GM12878 (cell line): ENCODE measurements around the gene ANP32A.

Source experiments
- BMI1 ChIP-seq: fragments of 450-650 bp; IDR thresholded peaks from 2 replicates; pipeline ENCODE4 v1.6.1; 2016; ENCODE audit warnings: mild to moderate bottlenecking, moderate library complexity, borderline replicate concordance
- CREB1 ChIP-seq: IDR thresholded peaks from 2 replicates; pipeline ENCODE4 v1.6.1; 2012; ENCODE audit warnings: low read depth, mild to moderate bottlenecking, inconsistent platforms
- HDAC2 ChIP-seq: fragments of 200-600 bp; sonication (generic); IDR thresholded peaks from 2 replicates; pipeline ENCODE4 v1.6.1; 2017
- IKZF2 ChIP-seq, 2 experiments: fragments of 450-650 bp; IDR thresholded peaks; 2 replicates each; pipeline ENCODE4 v1.6.1; 2017; ENCODE audit warnings: mild to moderate bottlenecking in 2 of 2, moderate library complexity in 2 of 2
- JUNB ChIP-seq: IDR thresholded peaks from 2 replicates; pipeline ENCODE4 v1.6.1; 2016; ENCODE audit warnings: antibody characterized with exemption, mild to moderate bottlenecking
- SP1 ChIP-seq: IDR thresholded peaks from one replicate; pipeline ENCODE4 v1.6.1; 2011; ENCODE audit warnings: low read depth, low read length
- ZNF207 ChIP-seq: fragments of 450-650 bp; IDR thresholded peaks from 2 replicates; pipeline ENCODE4 v1.6.1; 2014; ENCODE audit warnings: antibody characterized with exemption, mild to moderate bottlenecking, borderline replicate concordance
- TF ChIP-seq, protein P1 (sequence below): fragments of 450-650 bp; IDR thresholded peaks from 2 replicates; pipeline ENCODE4 v1.6.1; 2018; ENCODE audit warnings: borderline replicate concordance, mild to moderate bottlenecking; ENCODE audit not compliant: partially characterized antibody
- TF ChIP-seq, protein P2 (sequence below): IDR thresholded peaks from 2 replicates; pipeline ENCODE4 v1.6.1; 2012; ENCODE audit warnings: mild to moderate bottlenecking, low read depth, low read length
- TF ChIP-seq, protein P3 (sequence below), 3 experiments: IDR thresholded peaks in 2 of 3; conservative IDR thresholded peaks in 1 of 3; 2 replicates each; pipeline ENCODE4 v1.5.1; 2011; ENCODE audit warnings: low read depth in 3 of 3, low read length in 3 of 3, mild to moderate bottlenecking in 3 of 3, control low read depth in 2 of 3, moderate library complexity in 2 of 3, inconsistent platforms in 1 of 3, mixed read lengths in 1 of 3; ENCODE audit not compliant: control insufficient read depth in 2 of 3, insufficient read depth in 1 of 3; ENCODE audit errors: extremely low read depth in 1 of 3

DNA sequence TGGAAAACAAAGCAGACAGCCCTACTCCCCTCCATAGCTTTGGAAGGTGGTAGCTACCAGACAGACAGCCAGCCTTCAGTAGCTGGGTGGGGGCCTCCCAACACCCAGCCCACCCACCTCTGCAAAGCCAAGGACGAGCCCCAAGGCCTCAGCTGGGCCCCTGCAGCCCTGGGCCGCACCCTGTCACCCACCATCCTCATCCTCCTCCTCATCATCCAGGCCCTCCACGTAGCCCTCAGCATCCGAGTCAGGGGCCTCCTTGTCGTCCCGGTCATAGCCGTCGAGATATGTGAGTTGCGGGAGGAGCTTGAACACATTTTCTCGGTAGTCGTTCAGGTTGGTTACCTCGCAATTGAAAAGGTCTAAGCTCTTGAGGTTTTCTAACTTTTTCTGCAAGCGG lies 36.5 kb downstream of the ANP32A start:
- no peak for TF ChIP-seq BMI1
- TF ChIP-seq, protein P1, sequence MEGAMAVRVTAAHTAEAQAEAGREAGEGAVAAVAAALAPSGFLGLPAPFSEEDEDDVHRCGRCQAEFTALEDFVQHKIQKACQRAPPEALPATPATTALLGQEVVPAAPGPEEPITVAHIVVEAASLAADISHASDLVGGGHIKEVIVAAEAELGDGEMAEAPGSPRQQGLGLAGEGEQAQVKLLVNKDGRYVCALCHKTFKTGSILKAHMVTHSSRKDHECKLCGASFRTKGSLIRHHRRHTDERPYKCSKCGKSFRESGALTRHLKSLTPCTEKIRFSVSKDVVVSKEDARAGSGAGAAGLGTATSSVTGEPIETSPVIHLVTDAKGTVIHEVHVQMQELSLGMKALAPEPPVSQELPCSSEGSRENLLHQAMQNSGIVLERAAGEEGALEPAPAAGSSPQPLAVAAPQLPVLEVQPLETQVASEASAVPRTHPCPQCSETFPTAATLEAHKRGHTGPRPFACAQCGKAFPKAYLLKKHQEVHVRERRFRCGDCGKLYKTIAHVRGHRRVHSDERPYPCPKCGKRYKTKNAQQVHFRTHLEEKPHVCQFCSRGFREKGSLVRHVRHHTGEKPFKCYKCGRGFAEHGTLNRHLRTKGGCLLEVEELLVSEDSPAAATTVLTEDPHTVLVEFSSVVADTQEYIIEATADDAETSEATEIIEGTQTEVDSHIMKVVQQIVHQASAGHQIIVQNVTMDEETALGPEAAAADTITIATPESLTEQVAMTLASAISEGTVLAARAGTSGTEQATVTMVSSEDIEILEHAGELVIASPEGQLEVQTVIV: no peak
- no peak for TF ChIP-seq JUNB
- TF ChIP-seq, protein P2, sequence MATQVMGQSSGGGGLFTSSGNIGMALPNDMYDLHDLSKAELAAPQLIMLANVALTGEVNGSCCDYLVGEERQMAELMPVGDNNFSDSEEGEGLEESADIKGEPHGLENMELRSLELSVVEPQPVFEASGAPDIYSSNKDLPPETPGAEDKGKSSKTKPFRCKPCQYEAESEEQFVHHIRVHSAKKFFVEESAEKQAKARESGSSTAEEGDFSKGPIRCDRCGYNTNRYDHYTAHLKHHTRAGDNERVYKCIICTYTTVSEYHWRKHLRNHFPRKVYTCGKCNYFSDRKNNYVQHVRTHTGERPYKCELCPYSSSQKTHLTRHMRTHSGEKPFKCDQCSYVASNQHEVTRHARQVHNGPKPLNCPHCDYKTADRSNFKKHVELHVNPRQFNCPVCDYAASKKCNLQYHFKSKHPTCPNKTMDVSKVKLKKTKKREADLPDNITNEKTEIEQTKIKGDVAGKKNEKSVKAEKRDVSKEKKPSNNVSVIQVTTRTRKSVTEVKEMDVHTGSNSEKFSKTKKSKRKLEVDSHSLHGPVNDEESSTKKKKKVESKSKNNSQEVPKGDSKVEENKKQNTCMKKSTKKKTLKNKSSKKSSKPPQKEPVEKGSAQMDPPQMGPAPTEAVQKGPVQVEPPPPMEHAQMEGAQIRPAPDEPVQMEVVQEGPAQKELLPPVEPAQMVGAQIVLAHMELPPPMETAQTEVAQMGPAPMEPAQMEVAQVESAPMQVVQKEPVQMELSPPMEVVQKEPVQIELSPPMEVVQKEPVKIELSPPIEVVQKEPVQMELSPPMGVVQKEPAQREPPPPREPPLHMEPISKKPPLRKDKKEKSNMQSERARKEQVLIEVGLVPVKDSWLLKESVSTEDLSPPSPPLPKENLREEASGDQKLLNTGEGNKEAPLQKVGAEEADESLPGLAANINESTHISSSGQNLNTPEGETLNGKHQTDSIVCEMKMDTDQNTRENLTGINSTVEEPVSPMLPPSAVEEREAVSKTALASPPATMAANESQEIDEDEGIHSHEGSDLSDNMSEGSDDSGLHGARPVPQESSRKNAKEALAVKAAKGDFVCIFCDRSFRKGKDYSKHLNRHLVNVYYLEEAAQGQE: no peak
- TF ChIP-seq SP1: no peak
- TF ChIP-seq CREB1: no peak
- TF ChIP-seq HDAC2: no peak
- no peak for TF ChIP-seq ZNF207
- no peak for TF ChIP-seq IKZF2 (IDR thresholded peaks at IDR 0.05)
- TF ChIP-seq, protein P3, sequence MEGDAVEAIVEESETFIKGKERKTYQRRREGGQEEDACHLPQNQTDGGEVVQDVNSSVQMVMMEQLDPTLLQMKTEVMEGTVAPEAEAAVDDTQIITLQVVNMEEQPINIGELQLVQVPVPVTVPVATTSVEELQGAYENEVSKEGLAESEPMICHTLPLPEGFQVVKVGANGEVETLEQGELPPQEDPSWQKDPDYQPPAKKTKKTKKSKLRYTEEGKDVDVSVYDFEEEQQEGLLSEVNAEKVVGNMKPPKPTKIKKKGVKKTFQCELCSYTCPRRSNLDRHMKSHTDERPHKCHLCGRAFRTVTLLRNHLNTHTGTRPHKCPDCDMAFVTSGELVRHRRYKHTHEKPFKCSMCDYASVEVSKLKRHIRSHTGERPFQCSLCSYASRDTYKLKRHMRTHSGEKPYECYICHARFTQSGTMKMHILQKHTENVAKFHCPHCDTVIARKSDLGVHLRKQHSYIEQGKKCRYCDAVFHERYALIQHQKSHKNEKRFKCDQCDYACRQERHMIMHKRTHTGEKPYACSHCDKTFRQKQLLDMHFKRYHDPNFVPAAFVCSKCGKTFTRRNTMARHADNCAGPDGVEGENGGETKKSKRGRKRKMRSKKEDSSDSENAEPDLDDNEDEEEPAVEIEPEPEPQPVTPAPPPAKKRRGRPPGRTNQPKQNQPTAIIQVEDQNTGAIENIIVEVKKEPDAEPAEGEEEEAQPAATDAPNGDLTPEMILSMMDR (IDR thresholded peaks at IDR 0.05 in 2 of 3, conservative IDR thresholded peaks at IDR 0.05 in 1 of 3; ENCODE audit: control insufficient read depth in 2 of 3, extremely low read depth in 1 of 3, insufficient read depth in 1 of 3, low read depth in 3 of 3, low read length in 3 of 3): no peak
